OCI-LY1 (cell line): ENCODE measurements around the gene CHSY1.
A peak's percentile ranks its signal among the peaks of the same experiment; 100 is the strongest.

ENCODE experiments used
- CTCF ChIP-seq: fragments of 200-600 bp; sonication (generic), shearing (Covaris generic); IDR thresholded peaks from 2 replicates; pipeline ENCODE4 v1.5.1; 2017; ENCODE audit warnings: mild to moderate bottlenecking, antibody characterized with exemption, low read length, moderate library complexity, mixed read lengths
- EZH2 ChIP-seq: fragments of 200-600 bp; sonication (generic), shearing (Covaris generic); IDR thresholded peaks from 2 replicates; pipeline ENCODE4 v1.8.0; 2017; ENCODE audit warnings: borderline replicate concordance, mixed run types, mild to moderate bottlenecking, antibody characterized with exemption, low read length, moderate library complexity, mixed read lengths

GRCh38 chr15:101152914-101153313 lies 98.9 kb downstream of the CHSY1 start:
- peak; percentile 60 for TF ChIP-seq CTCF
- TF ChIP-seq EZH2 = no peak
